HL-60 (cell line): Measurements from ENCODE around the gene SMARCE1.

Experiments used
- DNase-seq, 2 experiments: peaks; one replicate each; pipeline ENCODE4 v3.0.0-alpha.2; 2010 to 2020; ENCODE audit warnings: low read depth in 1 of 2, low spot score in 1 of 2
- H3K27ac ChIP-seq: fragments of 250-450 bp; sonication (Bioruptor Pico); replicated peaks from 2 replicates; pipeline ENCODE4 v1.5.1; 2020; ENCODE audit warnings: mild to moderate bottlenecking, moderate library complexity
- H3K27me3 ChIP-seq: fragments of 250-450 bp; sonication (Bioruptor Pico); 2 replicates; pipeline ENCODE4 v1.5.1; 2021; ENCODE audit warnings: mild to moderate bottlenecking, moderate library complexity; ENCODE audit not compliant: insufficient read depth, poor library complexity, severe bottlenecking
- H3K4me3 ChIP-seq: replicated peaks from 2 replicates; pipeline ENCODE4 v1.5.1; 2011; ENCODE audit warnings: mild to moderate bottlenecking, control low read depth, low read length; ENCODE audit not compliant: insufficient read depth
- CTCF ChIP-seq: IDR thresholded peaks from one replicate; pipeline ENCODE4 v1.5.1; 2011; ENCODE audit warnings: low read length, control low read depth, inconsistent platforms; ENCODE audit not compliant: insufficient read depth
- GABPA ChIP-seq: IDR thresholded peaks from 2 replicates; pipeline ENCODE4 v1.6.1; 2012; ENCODE audit warnings: low read depth
- POLR2AphosphoS5 ChIP-seq: IDR thresholded peaks from 2 replicates; pipeline ENCODE4 v1.6.1; 2012; ENCODE audit warnings: low read depth
- REST ChIP-seq: IDR thresholded peaks from 2 replicates; pipeline ENCODE4 v1.6.1; 2012; ENCODE audit warnings: low read depth; ENCODE audit not compliant: insufficient replicate concordance
- SPI1 ChIP-seq: IDR thresholded peaks from 2 replicates; pipeline ENCODE4 v1.6.1; 2012; ENCODE audit warnings: low read depth, mild to moderate bottlenecking, borderline replicate concordance

Gene SMARCE1

GRCh38 chr17:40637931-40638330 is 9.7 kb downstream of the SMARCE1 start:
- no peak for DNase-seq
- no peak for TF ChIP-seq CTCF
- no peak for TF ChIP-seq GABPA
- no peak for TF ChIP-seq SPI1
- TF ChIP-seq POLR2AphosphoS5, result no peak
- TF ChIP-seq REST, result no peak
- no peaks in the 10 kb centered on the region for H3K27me3 ChIP-seq
- no peak overlapping the region for H3K27ac ChIP-seq
- no peak overlapping the region for H3K4me3 ChIP-seq

GRCh38 chr17:40633871-40634270 is 13.7 kb downstream of the SMARCE1 start:
- Histone ChIP-seq H3K27me3 (no peaks in the 10 kb centered on the region), H3K27ac (no peak overlapping the region), H3K4me3 (no peak overlapping the region)
- no peak for DNase-seq
- TF ChIP-seq POLR2AphosphoS5 (no peak), GABPA (no peak), CTCF (no peak), REST (no peak), SPI1 (no peak)

- TF ChIP-seq GABPA, result no peak
- TF ChIP-seq REST, result no peak
- TF ChIP-seq SPI1, result no peak
- TF ChIP-seq POLR2AphosphoS5, result no peak
- no peak for TF ChIP-seq CTCF
- H3K27ac ChIP-seq, result no peak overlapping the region
- DNase-seq, result no peak
- H3K27me3 ChIP-seq, result no peaks in the 10 kb centered on the region
- H3K4me3 ChIP-seq, result no peak overlapping the region
Observed at GRCh38 chr17:40632216-40632615, 15.4 kb downstream of the SMARCE1 start.
